SU-DHL-6 (cell line): ENCODE results near the gene OCIAD1.
"Not testable (repeated sequence)": the region's sequence is repeated elsewhere in the genome, so short reads cannot be mapped to it uniquely, and the experiment has no call there.

Experiments used
- H2AFZ ChIP-seq: fragments of 200-600 bp; sonication (generic); 2 replicates; pipeline ENCODE4 v1.6.1; 2014; ENCODE audit warnings: low read depth, mild to moderate bottlenecking, moderate library complexity, mixed read lengths, antibody characterized with exemption, low read length; ENCODE audit not compliant: severe bottlenecking
- H3F3A ChIP-seq: fragments of 200-600 bp; shearing (Covaris generic); 2 replicates; pipeline ENCODE4 v1.6.0; 2016; ENCODE audit warnings: antibody characterized with exemption, mild to moderate bottlenecking; ENCODE audit not compliant: insufficient read depth
- H3K27ac ChIP-seq: fragments of 200-600 bp; sonication (generic); 2 replicates; pipeline ENCODE4 v1.5.1; 2016; ENCODE audit warnings: low read depth, mild to moderate bottlenecking, low read length, moderate library complexity, mixed read lengths
- H3K27me3 ChIP-seq: fragments of 200-600 bp; sonication (generic), shearing (Covaris generic); 2 replicates; pipeline ENCODE4 v1.6.0; 2014; ENCODE audit warnings: mild to moderate bottlenecking, low read length
- H3K36me3 ChIP-seq: fragments of 200-600 bp; sonication (generic); 2 replicates; pipeline ENCODE4 v1.6.1; 2014; ENCODE audit warnings: mild to moderate bottlenecking, low read length, mixed read lengths
- H3K4me2 ChIP-seq: fragments of 300-600, 200-600 bp; shearing (Covaris generic), sonication (generic); 2 replicates; pipeline ENCODE4 v1.6.0; 2014; ENCODE audit warnings: low read length, low read depth, mild to moderate bottlenecking; ENCODE audit not compliant: poor library complexity, severe bottlenecking
- H3K4me3 ChIP-seq: fragments of 200-600 bp; sonication (generic); 2 replicates; pipeline ENCODE4 v1.5.1; 2014; ENCODE audit warnings: antibody characterized with exemption, low read length, mild to moderate bottlenecking, mixed read lengths; ENCODE audit not compliant: insufficient read depth, poor library complexity, severe bottlenecking
- H3K79me2 ChIP-seq: fragments of 200-600 bp; sonication (generic); 2 replicates; pipeline ENCODE4 v1.6.1; 2014; ENCODE audit warnings: mild to moderate bottlenecking, low read length, moderate library complexity; ENCODE audit not compliant: insufficient read depth
- H3K9ac ChIP-seq: fragments of 200-600 bp; sonication (generic); 2 replicates; pipeline ENCODE4 v1.7.0; 2014; ENCODE audit warnings: mild to moderate bottlenecking, low read length
- H3K9me2 ChIP-seq: fragments of 200-600 bp; sonication (generic); replicated peaks from 2 replicates; pipeline ENCODE4 v1.6.1; 2014; ENCODE audit warnings: low read length; ENCODE audit not compliant: insufficient read depth
- H3K9me3 ChIP-seq: fragments of 200-600 bp; sonication (generic); 2 replicates; pipeline ENCODE4 v1.6.1; 2014; ENCODE audit warnings: low read length, mixed read lengths; ENCODE audit not compliant: insufficient read depth
- H4K20me1 ChIP-seq: fragments of 200-600 bp; sonication (generic); 2 replicates; pipeline ENCODE4 v1.6.1; 2014; ENCODE audit warnings: low read depth, mild to moderate bottlenecking, antibody characterized with exemption, low read length, moderate library complexity, mixed read lengths
- EZH2phosphoT487 ChIP-seq: fragments of 200-600 bp; sonication (generic), shearing (Covaris generic); conservative IDR thresholded peaks from 2 replicates; pipeline ENCODE4 v1.6.1; 2018; ENCODE audit warnings: mild to moderate bottlenecking, antibody characterized with exemption, low read length, moderate library complexity, mixed read lengths
- TF ChIP-seq, protein P1 (sequence below): fragments of 200-600 bp; sonication (generic); IDR thresholded peaks from one replicate; pipeline ENCODE4 v1.5.1; 2017; ENCODE audit warnings: antibody characterized with exemption, mild to moderate bottlenecking, low read length, moderate library complexity; ENCODE audit not compliant: insufficient read depth, poor library complexity, severe bottlenecking

OCIAD1 gene

DNA sequence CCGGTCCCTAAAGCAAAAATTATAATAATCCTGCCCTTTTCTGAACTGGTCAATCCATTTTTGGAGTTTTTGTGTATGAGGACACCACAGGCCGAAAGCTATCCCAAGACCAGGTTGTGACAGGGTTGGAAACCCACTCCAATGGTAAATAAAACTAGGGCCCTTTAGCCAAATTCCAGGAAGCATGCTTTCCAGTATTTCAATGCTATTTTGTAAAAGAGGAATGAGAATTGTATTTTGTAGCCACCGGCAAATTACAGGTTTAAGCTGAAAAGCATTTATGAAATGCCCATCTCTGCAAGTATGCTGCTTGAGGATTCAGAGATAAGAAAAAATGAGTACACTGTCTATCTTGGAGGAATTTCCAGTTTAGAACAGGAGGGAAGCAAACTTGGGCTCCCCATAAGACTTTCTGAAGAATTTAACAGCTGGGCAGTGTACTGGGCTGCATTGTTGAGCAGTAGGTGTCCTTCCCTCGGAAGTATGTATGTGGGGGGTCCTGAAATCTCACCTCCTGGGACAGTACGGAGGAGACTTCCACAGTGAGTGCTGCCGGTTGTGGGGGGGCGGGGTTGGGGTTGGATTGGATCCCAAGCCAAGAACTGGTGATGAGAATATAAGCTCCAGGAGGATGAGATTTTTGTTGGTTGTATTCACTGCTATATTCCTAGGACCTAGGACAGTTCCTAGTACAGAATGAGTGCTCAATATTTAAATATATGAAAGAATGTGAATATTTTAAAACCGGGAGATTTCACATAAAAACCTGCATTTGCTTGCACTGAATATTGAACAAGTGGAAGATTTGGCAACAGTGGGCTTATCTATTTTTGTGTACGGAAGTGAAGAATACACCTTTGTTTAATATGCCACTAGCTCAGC is 48.9 kb downstream of the OCIAD1 start:
- Histone ChIP-seq H3K9ac (no peak overlapping the region), H3K9me3 (no peaks in the 10 kb centered on the region), H3K27ac (no peak overlapping the region), H3K27me3 (no peaks in the 10 kb centered on the region), H3K9me2 (no peaks in the 10 kb centered on the region), H4K20me1 (no peaks in the 10 kb centered on the region), H2AFZ (no peak overlapping the region), H3K4me2 (no peak overlapping the region), H3K4me3 (no peak overlapping the region), H3F3A (no peaks in the 10 kb centered on the region), H3K36me3 (no peaks in the 10 kb centered on the region), H3K79me2 (no peaks in the 10 kb centered on the region)
- TF ChIP-seq, protein P1, sequence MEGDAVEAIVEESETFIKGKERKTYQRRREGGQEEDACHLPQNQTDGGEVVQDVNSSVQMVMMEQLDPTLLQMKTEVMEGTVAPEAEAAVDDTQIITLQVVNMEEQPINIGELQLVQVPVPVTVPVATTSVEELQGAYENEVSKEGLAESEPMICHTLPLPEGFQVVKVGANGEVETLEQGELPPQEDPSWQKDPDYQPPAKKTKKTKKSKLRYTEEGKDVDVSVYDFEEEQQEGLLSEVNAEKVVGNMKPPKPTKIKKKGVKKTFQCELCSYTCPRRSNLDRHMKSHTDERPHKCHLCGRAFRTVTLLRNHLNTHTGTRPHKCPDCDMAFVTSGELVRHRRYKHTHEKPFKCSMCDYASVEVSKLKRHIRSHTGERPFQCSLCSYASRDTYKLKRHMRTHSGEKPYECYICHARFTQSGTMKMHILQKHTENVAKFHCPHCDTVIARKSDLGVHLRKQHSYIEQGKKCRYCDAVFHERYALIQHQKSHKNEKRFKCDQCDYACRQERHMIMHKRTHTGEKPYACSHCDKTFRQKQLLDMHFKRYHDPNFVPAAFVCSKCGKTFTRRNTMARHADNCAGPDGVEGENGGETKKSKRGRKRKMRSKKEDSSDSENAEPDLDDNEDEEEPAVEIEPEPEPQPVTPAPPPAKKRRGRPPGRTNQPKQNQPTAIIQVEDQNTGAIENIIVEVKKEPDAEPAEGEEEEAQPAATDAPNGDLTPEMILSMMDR = no peak
- TF ChIP-seq EZH2phosphoT487 = no peak

DNA sequence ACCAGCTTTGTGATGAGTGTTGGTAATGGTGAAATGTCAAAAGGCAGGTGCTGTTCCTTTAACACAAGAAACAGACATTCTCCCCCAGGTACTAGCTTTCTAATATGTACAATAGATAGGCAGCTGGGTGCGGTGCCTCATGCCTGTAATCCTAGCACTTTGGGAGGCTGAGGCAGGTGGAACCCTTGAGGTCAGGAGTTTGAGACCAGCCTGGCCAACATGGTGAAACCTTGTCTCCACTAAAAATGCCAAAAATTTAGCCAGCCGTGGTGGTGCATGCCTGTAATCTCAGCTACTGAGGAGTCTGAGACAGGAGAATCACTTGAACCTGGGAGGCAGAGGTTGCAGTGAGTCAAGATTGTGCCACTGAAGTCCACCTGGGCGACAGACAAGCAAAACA is 50.8 kb downstream of the OCIAD1 start:
- H3K9ac ChIP-seq, H3K4me2 ChIP-seq, H3K27me3 ChIP-seq, H4K20me1 ChIP-seq, H3K27ac ChIP-seq, H3K9me2 ChIP-seq, H3K79me2 ChIP-seq, H2AFZ ChIP-seq, H3K4me3 ChIP-seq, H3K36me3 ChIP-seq, H3K9me3 ChIP-seq, H3F3A ChIP-seq: not testable (repeated sequence)

DNA sequence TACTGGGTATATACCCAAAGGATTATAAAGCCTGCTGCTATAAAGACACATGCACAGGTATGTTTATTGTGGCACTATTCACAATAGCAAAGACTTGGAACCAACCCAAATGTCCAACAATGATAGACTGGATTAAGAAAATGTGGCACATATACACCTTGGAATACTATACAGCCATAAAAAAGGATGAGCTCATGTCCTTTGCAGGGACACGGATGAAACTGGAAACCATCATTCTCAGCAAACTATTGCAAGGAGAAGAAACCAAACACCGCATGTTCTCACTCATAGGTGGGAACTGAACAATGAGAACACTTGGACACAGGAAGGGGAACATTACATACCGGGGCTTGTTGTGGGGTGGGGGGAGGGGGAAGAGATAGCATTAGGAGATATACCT is 58.9 kb downstream of the OCIAD1 start:
- H3K36me3 ChIP-seq, H4K20me1 ChIP-seq, H3K9me2 ChIP-seq, H3K9ac ChIP-seq, H2AFZ ChIP-seq, H3K27me3 ChIP-seq, H3K9me3 ChIP-seq, H3F3A ChIP-seq, H3K4me3 ChIP-seq, H3K27ac ChIP-seq, H3K79me2 ChIP-seq, H3K4me2 ChIP-seq: not testable (repeated sequence)

DNA sequence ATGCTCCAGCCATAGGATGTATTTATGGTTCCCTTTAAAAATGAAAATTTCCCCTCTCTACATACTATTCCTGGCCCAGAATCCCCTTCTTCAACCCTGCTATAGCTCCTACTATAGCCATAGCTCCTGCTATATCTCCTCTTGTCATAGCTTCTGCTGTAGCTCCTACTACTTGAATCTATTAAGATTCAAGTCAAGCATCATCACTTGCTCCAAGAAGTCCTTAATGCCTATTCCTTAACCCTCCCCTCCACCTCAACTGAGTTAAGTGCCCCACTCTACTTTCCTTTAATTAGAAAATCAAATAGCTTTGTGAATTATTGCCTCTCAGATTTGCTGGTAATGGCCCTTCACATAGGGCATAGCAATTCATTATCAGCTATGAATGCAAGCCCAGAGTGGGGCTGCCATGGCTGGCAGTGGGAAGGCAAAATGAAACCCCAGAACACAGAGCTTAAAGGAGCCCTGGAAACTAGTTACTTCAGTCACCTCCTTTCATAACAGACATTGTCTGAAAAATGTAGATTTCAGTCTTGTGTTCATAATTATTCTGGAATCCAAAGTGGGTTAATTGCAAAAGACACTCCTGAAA is 60.2 kb downstream of the OCIAD1 start:
- H3K4me3 ChIP-seq = no peak overlapping the region
- H3F3A ChIP-seq = no peaks in the 10 kb centered on the region
- H3K27me3 ChIP-seq = no peaks in the 10 kb centered on the region
- peaks cover 9% of the 10 kb centered on the region; the same call in 1 of the 2 replicates for H3K36me3 ChIP-seq
- H3K27ac ChIP-seq = no peak overlapping the region
- H2AFZ ChIP-seq = no peak overlapping the region
- H3K9me3 ChIP-seq = no peaks in the 10 kb centered on the region
- H4K20me1 ChIP-seq = no peaks in the 10 kb centered on the region
- H3K9me2 ChIP-seq = no peaks in the 10 kb centered on the region
- H3K9ac ChIP-seq = no peak overlapping the region
- H3K4me2 ChIP-seq = no peak overlapping the region
- TF ChIP-seq, protein P1 = no peak
- TF ChIP-seq EZH2phosphoT487 = no peak
- no peaks in the 10 kb centered on the region for H3K79me2 ChIP-seq
